ENCODE measurements around the gene ANKFN1. TPM values are rescaled to one million over a fixed set of nuclear protein-coding genes. Genes with fewer than 3 reads are reported as not detected.
A peak's percentile ranks its signal among the peaks of the same experiment; 100 is the strongest.

ANKFN1 gene
- total RNA-seq, 4 donors from 2014 or later: 0.67 to 0.94 TPM; not detected in 2

DNA sequence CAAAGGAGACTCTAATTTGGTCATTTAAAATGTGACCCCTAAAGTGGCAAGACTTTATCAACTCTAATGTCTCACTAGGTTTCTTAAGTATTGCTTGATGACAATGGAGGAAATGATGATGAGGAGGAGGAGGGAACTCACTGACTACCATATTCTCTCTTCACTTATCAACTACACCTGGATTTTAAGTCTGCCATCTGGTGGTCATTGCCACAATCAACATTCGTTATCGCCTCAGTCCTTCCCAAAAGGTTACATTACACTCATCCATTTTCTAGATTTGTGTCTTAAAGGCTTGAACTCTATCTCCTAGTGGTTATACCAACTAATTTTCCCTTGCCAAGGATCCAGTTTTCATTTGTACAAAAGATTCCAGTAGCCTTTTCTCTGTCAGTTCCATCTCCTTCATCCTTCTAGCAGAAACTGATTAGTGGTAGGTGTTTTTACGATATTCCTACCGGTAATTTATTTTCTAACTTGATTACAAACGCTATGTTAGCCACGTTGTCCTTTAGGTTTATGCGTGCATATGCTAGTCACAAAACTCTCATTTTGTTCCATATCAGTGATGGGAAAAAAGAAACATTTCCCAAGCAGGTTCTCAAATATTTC, 325.7 kb downstream of the ANKFN1 start:
- intact Hi-C loops (cut with DNase I): no loop called here
- Histone ChIP-seq H3K27ac (no peak overlapping the region), H3K4me1 (no peaks in the 10 kb centered on the region), H3K4me3 (replicated peaks in 1 of 3) (no peak overlapping the region), H3K9me3 (no peaks in the 10 kb centered on the region), H3K27me3 (no peaks in the 10 kb centered on the region), H3K36me3 (no peaks in the 10 kb centered on the region)
- TF ChIP-seq, protein P1, sequence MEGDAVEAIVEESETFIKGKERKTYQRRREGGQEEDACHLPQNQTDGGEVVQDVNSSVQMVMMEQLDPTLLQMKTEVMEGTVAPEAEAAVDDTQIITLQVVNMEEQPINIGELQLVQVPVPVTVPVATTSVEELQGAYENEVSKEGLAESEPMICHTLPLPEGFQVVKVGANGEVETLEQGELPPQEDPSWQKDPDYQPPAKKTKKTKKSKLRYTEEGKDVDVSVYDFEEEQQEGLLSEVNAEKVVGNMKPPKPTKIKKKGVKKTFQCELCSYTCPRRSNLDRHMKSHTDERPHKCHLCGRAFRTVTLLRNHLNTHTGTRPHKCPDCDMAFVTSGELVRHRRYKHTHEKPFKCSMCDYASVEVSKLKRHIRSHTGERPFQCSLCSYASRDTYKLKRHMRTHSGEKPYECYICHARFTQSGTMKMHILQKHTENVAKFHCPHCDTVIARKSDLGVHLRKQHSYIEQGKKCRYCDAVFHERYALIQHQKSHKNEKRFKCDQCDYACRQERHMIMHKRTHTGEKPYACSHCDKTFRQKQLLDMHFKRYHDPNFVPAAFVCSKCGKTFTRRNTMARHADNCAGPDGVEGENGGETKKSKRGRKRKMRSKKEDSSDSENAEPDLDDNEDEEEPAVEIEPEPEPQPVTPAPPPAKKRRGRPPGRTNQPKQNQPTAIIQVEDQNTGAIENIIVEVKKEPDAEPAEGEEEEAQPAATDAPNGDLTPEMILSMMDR (IDR thresholded peaks at IDR 0.05): peak in 3 of 6 experiments; percentile 45 to 48 (median 45)
- no peak for TF ChIP-seq POLR2A (IDR thresholded peaks at IDR 0.05)
- DNase-seq: no peak
- WGBS, 2 donors: 73 to 76% methylated on average over 7 of the region's 7 CpGs

DNA sequence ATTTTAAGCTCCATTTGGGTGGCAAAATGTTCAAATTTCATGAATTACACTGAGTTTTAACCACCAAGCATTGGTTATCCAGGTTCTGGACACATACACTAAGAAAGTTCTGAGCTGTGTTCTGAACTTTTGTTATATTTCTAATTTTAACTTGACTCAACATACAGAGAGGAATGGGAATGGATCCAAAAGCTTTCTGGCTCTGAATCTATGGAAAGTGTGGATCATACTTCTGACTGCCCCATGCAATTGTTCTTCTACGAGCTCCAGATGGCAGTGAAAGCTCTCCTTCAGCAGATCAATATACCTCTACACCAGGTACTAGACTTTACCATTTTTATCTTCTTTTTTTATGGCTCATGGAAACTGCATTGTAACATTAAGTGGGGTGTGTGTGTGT, 327.2 kb downstream of the ANKFN1 start:
- Histone ChIP-seq H3K27me3 (no peaks in the 10 kb centered on the region), H3K4me3 (replicated peaks in 1 of 3) (no peak overlapping the region), H3K27ac (no peak overlapping the region), H3K4me1 (no peaks in the 10 kb centered on the region), H3K9me3 (no peaks in the 10 kb centered on the region), H3K36me3 (no peaks in the 10 kb centered on the region)
- DNase-seq: no peak
- WGBS, 2 donors: 82% methylated on average over 1 of the region's 1 CpG
- intact Hi-C loops (cut with DNase I): no loop called here
- no peak for TF ChIP-seq POLR2A (IDR thresholded peaks at IDR 0.05)
- TF ChIP-seq, protein P1 (IDR thresholded peaks at IDR 0.05): no peak

DNA sequence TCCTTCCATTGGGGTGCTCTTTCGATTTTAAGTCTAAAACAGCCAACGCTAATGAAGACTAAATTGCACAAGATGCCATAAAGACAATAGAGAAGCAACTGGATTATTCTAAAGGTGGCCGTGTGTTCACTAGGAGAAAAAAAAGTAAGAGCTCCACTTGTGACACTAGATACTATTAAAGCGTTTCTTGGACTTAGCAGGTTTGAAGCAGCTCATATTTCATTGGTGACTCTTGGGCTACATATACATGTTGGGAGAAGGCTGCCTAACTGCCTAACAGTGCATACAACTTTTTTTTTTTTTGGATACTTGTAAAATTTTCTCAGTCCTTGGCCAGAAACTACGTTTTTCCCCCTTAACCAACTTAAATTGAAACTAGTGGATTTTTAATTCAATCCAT, 328.4 kb downstream of the ANKFN1 start:
- H3K27ac ChIP-seq: no peak overlapping the region
- WGBS, 2 donors: 54 to 60% methylated on average over 5 of the region's 5 CpGs
- intact Hi-C loops (cut with DNase I): no loop called here

DNA sequence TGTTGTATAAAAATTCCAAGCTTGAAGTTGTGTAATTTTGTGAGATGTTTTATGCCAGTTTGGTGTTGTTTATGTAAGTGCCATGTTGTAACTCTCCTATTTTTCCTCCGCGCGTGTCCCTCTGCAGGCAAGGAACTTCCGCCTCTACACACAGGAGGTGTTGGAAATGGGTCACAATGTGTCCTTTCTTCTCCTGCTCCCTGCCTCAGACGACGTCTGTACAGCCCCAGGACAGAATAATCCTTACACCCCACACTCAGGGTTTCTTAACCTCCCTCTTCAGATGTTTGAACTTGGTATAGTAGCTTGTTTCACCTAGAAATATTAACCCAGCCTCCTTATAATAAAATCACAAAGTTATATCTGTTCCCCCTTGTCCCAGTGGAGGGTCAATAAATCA, 329.0 kb downstream of the ANKFN1 start:
- TF ChIP-seq, protein P1 (IDR thresholded peaks at IDR 0.05): no peak
- no peak for TF ChIP-seq POLR2A (IDR thresholded peaks at IDR 0.05)
- Histone ChIP-seq H3K36me3 (no peaks in the 10 kb centered on the region), H3K4me1 (no peaks in the 10 kb centered on the region), H3K4me3 (replicated peaks in 1 of 3) (no peak overlapping the region), H3K9me3 (no peaks in the 10 kb centered on the region), H3K27me3 (no peaks in the 10 kb centered on the region), H3K27ac (no peak overlapping the region)
- intact Hi-C loops (cut with DNase I): no loop called here
- DNase-seq: no peak
- 88 to 89% methylated on average over 6 of the region's 6 CpGs for WGBS, 2 donors

More for the DNA sequence above, 328.4 kb downstream of the ANKFN1 start:
- Histone ChIP-seq H3K4me3 (replicated peaks in 1 of 3) (no peak overlapping the region), H3K27me3 (no peaks in the 10 kb centered on the region), H3K9me3 (no peaks in the 10 kb centered on the region), H3K36me3 (no peaks in the 10 kb centered on the region), H3K4me1 (no peaks in the 10 kb centered on the region)
- DNase-seq: no peak
- TF ChIP-seq, protein P1 (IDR thresholded peaks at IDR 0.05): no peak
- TF ChIP-seq POLR2A (IDR thresholded peaks at IDR 0.05): no peak

DNA sequence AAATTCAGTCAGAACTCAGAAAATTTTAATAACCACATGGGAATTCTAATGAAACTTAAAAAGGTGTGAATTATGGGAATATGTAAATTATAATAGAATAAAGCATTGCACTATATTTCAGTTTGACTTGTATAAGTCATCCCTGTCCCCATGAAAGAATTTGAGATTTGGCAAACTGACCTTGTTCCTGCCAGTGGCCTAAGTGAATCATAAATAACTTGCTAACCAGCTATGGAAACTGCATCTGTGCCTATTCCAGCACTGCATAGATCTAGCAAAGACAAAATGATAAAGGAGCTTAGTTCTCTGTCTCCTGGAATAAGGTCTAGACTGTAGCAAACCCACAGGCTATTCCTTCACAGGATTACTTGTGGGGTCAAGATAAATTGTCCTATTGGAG, 333.5 kb downstream of the ANKFN1 start:
- H3K4me3 ChIP-seq (replicated peaks in 1 of 3): no peak overlapping the region
- no peaks in the 10 kb centered on the region for H3K9me3 ChIP-seq
- intact Hi-C loops (cut with DNase I): no loop called here
- H3K36me3 ChIP-seq: no peaks in the 10 kb centered on the region
- TF ChIP-seq, protein P1 (IDR thresholded peaks at IDR 0.05): no peak
- no peak for TF ChIP-seq POLR2A (IDR thresholded peaks at IDR 0.05)
- DNase-seq: no peak
- no peak overlapping the region for H3K27ac ChIP-seq
- no peaks in the 10 kb centered on the region for H3K4me1 ChIP-seq
- H3K27me3 ChIP-seq: no peaks in the 10 kb centered on the region
